ENCODE data around the gene IRS1. TPM values are rescaled to one million over a fixed set of nuclear protein-coding genes. Genes with fewer than 3 reads are reported as not detected.
A peak's percentile ranks its signal among the peaks of the same experiment; 100 is the strongest.

Gene IRS1
- total and polyA plus RNA-seq, 2 donors (not counting 1 experiment from before 2014, with no cell fraction given), result 14.3 to 29.1 TPM

- no peak overlapping the region for H3K9ac ChIP-seq (ENCODE audit: insufficient read depth, low read length)
- H3K4me1 ChIP-seq (ENCODE audit: control insufficient read depth, extremely low read depth, insufficient read depth, low read length), result peaks cover 5% of the 10 kb centered on the region
- no peak for DNase-seq (ENCODE audit: low read depth in 2 of 2)
- TF ChIP-seq, protein P1, sequence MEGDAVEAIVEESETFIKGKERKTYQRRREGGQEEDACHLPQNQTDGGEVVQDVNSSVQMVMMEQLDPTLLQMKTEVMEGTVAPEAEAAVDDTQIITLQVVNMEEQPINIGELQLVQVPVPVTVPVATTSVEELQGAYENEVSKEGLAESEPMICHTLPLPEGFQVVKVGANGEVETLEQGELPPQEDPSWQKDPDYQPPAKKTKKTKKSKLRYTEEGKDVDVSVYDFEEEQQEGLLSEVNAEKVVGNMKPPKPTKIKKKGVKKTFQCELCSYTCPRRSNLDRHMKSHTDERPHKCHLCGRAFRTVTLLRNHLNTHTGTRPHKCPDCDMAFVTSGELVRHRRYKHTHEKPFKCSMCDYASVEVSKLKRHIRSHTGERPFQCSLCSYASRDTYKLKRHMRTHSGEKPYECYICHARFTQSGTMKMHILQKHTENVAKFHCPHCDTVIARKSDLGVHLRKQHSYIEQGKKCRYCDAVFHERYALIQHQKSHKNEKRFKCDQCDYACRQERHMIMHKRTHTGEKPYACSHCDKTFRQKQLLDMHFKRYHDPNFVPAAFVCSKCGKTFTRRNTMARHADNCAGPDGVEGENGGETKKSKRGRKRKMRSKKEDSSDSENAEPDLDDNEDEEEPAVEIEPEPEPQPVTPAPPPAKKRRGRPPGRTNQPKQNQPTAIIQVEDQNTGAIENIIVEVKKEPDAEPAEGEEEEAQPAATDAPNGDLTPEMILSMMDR (conservative IDR thresholded peaks at IDR 0.05 in 1 of 2, IDR thresholded peaks at IDR 0.05 in 1 of 2; ENCODE audit: low read depth in 1 of 2, low read length in 2 of 2), result no peak
- TF ChIP-seq EZH2 (IDR thresholded peaks at IDR 0.05; ENCODE audit: low read length, missing control alignments), result no peak
- H3K4me3 ChIP-seq (replicated peaks in 1 of 4; ENCODE audit: control extremely low read depth in 1 of 4, insufficient read depth in 1 of 4, low read depth in 3 of 4, low read length in 4 of 4), result no peak overlapping the region
- H3K79me2 ChIP-seq (ENCODE audit: control insufficient read depth, insufficient read depth, low read length), result no peaks in the 10 kb centered on the region
- no peak overlapping the region for H2AFZ ChIP-seq (ENCODE audit: low read length)
- H4K20me1 ChIP-seq (ENCODE audit: control insufficient read depth, extremely low read depth, insufficient read depth, low read length), result no peaks in the 10 kb centered on the region
- H3K4me2 ChIP-seq (ENCODE audit: extremely low read depth, insufficient read depth, low read length), result no peak overlapping the region
- no peak overlapping the region for H3K27ac ChIP-seq (ENCODE audit: insufficient read depth, low read length)
- H3K36me3 ChIP-seq (ENCODE audit: control insufficient read depth, insufficient read depth, low read length), result no peaks in the 10 kb centered on the region
- no peaks in the 10 kb centered on the region for H3K27me3 ChIP-seq (ENCODE audit: control insufficient read depth, insufficient read depth, low read length)
- no peaks in the 10 kb centered on the region for H3K9me3 ChIP-seq (ENCODE audit: control insufficient read depth, insufficient read depth, low read depth, low read length)
These were observed 96.1 kb downstream of the IRS1 start for GRCh38 chr2:226703514-226703913.

DNA sequence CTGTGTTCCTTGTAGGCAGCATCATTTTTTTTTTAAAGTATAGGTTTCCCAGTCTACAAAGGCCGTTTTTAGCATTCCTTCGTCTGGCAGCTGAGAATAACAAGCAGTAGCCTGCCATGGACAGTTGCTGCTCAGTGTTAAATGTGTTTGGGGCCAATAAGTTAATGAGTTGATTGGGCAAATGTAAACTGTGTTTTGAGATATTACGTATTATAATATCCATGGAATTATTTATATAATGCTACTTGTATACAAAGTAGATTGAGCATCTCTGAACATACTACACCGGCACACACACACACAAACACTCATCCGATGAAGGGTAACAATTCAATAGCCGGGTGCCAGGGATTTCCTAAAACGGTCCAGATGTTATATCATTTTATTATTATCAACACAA is 97.2 kb downstream of the IRS1 start:
- H3K79me2 ChIP-seq (ENCODE audit: control insufficient read depth, insufficient read depth, low read length), result no peaks in the 10 kb centered on the region
- no peaks in the 10 kb centered on the region for H3K9me3 ChIP-seq (ENCODE audit: control insufficient read depth, insufficient read depth, low read depth, low read length)
- H3K4me3 ChIP-seq (replicated peaks in 1 of 4; ENCODE audit: control extremely low read depth in 1 of 4, insufficient read depth in 1 of 4, low read depth in 3 of 4, low read length in 4 of 4), result no peak overlapping the region
- no peak overlapping the region for H3K4me2 ChIP-seq (ENCODE audit: extremely low read depth, insufficient read depth, low read length)
- H2AFZ ChIP-seq (ENCODE audit: low read length), result no peak overlapping the region
- H3K4me1 ChIP-seq (ENCODE audit: control insufficient read depth, extremely low read depth, insufficient read depth, low read length), result peaks cover 5% of the 10 kb centered on the region
- H3K27ac ChIP-seq (ENCODE audit: insufficient read depth, low read length), result no peak overlapping the region
- no peaks in the 10 kb centered on the region for H3K36me3 ChIP-seq (ENCODE audit: control insufficient read depth, insufficient read depth, low read length)
- no peaks in the 10 kb centered on the region for H3K27me3 ChIP-seq (ENCODE audit: control insufficient read depth, insufficient read depth, low read length)
- no peaks in the 10 kb centered on the region for H4K20me1 ChIP-seq (ENCODE audit: control insufficient read depth, extremely low read depth, insufficient read depth, low read length)
- no peak for DNase-seq (ENCODE audit: low read depth in 2 of 2)
- H3K9ac ChIP-seq (ENCODE audit: insufficient read depth, low read length), result no peak overlapping the region
- no peak for TF ChIP-seq EZH2 (IDR thresholded peaks at IDR 0.05; ENCODE audit: low read length, missing control alignments)
- TF ChIP-seq, protein P1 (conservative IDR thresholded peaks at IDR 0.05 in 1 of 2, IDR thresholded peaks at IDR 0.05 in 1 of 2; ENCODE audit: low read depth in 1 of 2, low read length in 2 of 2), result no peak

- H3K4me3 ChIP-seq (replicated peaks in 1 of 4; ENCODE audit: control extremely low read depth in 1 of 4, insufficient read depth in 1 of 4, low read depth in 3 of 4, low read length in 4 of 4), result no peak overlapping the region
These were observed 98.6 kb downstream of the IRS1 start for GRCh38 chr2:226701052-226701451.

More at GRCh38 chr2:226701052-226701451, 98.6 kb downstream of the IRS1 start:
- Histone ChIP-seq H3K79me2 (ENCODE audit: control insufficient read depth, insufficient read depth, low read length) (no peaks in the 10 kb centered on the region), H3K9ac (ENCODE audit: insufficient read depth, low read length) (no peak overlapping the region), H4K20me1 (ENCODE audit: control insufficient read depth, extremely low read depth, insufficient read depth, low read length) (no peaks in the 10 kb centered on the region), H3K4me1 (ENCODE audit: control insufficient read depth, extremely low read depth, insufficient read depth, low read length) (peaks cover 5% of the 10 kb centered on the region), H3K27ac (ENCODE audit: insufficient read depth, low read length) (no peak overlapping the region), H3K4me2 (ENCODE audit: extremely low read depth, insufficient read depth, low read length) (no peak overlapping the region), H2AFZ (ENCODE audit: low read length) (no peak overlapping the region), H3K9me3 (ENCODE audit: control insufficient read depth, insufficient read depth, low read depth, low read length) (no peaks in the 10 kb centered on the region), H3K36me3 (ENCODE audit: control insufficient read depth, insufficient read depth, low read length) (no peaks in the 10 kb centered on the region), H3K27me3 (ENCODE audit: control insufficient read depth, insufficient read depth, low read length) (no peaks in the 10 kb centered on the region)
- TF ChIP-seq, protein P1 (conservative IDR thresholded peaks at IDR 0.05 in 1 of 2, IDR thresholded peaks at IDR 0.05 in 1 of 2; ENCODE audit: low read depth in 1 of 2, low read length in 2 of 2), result no peak
- TF ChIP-seq EZH2 (IDR thresholded peaks at IDR 0.05; ENCODE audit: low read length, missing control alignments), result no peak
- peak; percentile 94 to 98 for DNase-seq (ENCODE audit: low read depth in 2 of 2)

All from fibroblast of lung (primary cell).